ENCODE results near the gene COL4A2.
"Not testable (repeated sequence)": the region's sequence is repeated elsewhere in the genome, so short reads cannot be mapped to it uniquely, and the experiment has no call there.

COL4A2 gene

GRCh38 chr13:110496281-110496680 lies 189.2 kb downstream of the COL4A2 start:
- DNase-seq (ENCODE audit: low spot score): no peak

GRCh38 chr13:110497003-110497402 lies 189.9 kb downstream of the COL4A2 start:
- no peak for DNase-seq (ENCODE audit: low spot score)

DNA sequence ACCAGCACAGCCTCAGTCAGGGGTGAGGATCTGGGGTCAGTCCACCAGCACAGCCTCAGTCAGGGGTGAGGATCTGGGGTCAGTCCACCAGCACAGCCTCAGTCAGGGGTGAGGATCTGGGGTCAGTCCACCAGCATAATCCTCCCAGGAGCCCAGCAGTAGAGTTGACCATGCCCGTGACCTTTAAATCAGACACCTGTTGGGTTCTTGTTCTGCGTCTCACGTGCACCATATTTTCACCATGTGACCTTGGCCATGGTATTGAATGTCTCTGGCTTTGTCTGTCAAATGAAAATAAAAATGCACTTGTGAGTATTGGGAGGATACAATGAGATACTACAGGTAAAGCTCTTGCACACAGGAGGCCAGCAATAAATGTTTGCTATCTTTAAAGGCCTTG lies 190.8 kb downstream of the COL4A2 start:
- DNase-seq (ENCODE audit: low spot score): not testable (repeated sequence)

- no peak for DNase-seq (ENCODE audit: low spot score)
Measured at GRCh38 chr13:110498327-110498726, 191.2 kb downstream of the COL4A2 start.

- DNase-seq (ENCODE audit: low spot score): no peak
Measured at GRCh38 chr13:110498765-110499164, 191.7 kb downstream of the COL4A2 start.

GRCh38 chr13:110499621-110500281 lies 192.7 kb downstream of the COL4A2 start:
- DNase-seq (ENCODE audit: low spot score): no peak

DNA sequence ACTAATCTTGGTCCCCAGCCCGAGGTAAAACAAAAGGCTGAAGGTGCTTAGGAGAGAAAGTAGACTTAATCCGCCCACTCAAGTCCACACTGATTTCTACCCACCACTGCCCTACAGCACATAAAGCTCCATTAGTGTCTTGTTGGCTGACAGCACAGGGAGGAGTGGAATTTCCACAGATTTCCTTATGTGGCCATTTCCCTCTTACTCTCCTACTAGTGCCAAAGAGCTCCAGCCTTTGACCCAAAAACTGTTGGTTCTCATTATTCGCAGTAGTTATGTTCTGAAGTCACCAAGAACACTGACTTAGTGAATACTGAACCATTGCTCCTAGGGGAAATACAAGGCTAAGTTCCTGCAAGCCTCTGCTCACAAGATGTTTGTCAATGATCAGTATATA lies 193.3 kb downstream of the COL4A2 start:
- no peak for DNase-seq (ENCODE audit: low spot score)

- DNase-seq (ENCODE audit: low spot score): no peak
Measured at GRCh38 chr13:110501188-110501587, 194.1 kb downstream of the COL4A2 start.

GRCh38 chr13:110503037-110503901 lies 196.2 kb downstream of the COL4A2 start:
- no peak for DNase-seq (ENCODE audit: low spot score)

DNA sequence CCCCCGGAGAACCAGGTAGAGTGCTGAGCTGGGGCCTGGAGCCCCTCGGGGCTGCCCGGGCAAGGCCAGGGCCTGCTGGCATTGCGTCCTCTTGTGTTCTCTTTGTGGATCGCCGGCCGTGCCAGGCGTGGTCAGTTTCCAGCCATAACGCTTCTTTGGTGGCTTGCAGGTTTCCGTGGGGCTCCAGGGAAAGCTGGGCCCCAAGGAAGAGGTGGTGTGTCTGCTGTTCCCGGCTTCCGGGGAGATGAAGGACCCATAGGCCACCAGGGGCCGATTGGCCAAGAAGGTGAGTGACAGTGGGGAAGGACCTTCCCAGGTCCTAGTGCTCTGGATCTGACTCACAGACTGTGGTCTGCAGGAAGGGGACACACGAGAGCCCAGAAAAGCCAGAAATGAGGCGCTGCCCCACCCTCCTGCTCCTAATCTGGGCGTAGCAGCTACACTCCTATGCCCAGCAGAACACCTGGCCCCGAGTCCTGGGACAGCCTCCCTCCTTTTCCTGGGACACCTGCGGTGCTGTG lies 197.0 kb downstream of the COL4A2 start:
- no peak for DNase-seq (ENCODE audit: low spot score)

DNA sequence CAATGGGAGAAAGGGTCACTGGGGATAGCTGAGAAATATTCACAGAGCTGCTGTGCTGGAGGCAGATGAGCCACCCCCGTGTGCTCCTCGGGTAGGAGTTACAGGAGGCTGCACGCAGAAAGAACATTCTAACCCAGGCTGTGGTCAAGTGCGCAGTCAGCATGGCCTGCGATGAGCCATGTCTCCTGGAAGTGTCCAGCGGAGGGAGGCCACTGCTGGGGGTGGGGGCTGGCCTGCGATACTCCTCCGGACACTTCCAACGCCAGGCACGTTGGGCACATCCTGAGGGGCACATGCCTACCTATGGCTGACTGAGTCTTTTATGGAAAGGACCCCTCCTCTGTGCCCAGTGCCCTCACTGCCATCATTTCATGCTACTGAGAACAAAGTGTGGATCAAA lies 198.5 kb downstream of the COL4A2 start:
- no peak for DNase-seq (ENCODE audit: low spot score)

DNA sequence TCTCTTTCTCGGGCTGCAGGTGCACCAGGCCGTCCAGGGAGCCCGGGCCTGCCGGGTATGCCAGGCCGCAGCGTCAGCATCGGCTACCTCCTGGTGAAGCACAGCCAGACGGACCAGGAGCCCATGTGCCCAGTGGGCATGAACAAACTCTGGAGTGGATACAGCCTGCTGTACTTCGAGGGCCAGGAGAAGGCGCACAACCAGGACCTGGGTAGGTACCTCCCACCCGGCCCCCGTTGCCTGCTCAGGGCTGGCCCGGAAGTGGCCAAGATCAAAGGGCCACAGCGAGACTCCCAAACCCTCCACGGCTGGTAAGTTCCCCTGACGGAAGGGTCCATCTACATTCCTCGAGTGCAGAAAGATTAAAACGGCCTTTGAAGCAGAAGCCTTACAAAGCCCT lies 199.3 kb downstream of the COL4A2 start:
- DNase-seq (ENCODE audit: low spot score): no peak

GRCh38 chr13:110506859-110507566 lies 199.9 kb downstream of the COL4A2 start:
- no peak for DNase-seq (ENCODE audit: low spot score)

DNA sequence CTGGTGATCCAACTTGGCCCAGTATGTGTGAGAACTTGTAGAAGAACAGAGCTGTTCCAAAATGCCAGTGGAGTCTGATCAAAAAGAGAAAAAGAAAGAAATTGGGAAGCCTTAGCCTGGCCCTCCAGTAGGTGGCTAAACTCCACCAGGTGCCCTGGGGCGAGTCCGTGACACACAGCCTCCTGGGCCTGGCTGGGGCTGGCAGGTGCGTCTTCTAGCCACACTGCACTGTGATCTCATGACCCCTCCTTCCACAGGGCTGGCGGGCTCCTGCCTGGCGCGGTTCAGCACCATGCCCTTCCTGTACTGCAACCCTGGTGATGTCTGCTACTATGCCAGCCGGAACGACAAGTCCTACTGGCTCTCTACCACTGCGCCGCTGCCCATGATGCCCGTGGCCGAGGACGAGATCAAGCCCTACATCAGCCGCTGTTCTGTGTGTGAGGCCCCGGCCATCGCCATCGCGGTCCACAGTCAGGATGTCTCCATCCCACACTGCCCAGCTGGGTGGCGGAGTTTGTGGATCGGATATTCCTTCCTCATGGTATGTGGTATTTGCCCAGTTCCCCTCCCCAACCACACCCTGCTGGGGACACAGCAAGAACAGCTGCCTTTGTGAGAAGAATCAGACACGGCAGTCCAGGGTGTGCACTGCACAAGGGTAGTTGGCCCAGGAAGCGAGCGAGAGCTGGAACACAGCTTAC lies 200.7 kb downstream of the COL4A2 start:
- DNase-seq (ENCODE audit: low spot score): peak; percentile 43

GRCh38 chr13:110509478-110509926 lies 202.4 kb downstream of the COL4A2 start:
- DNase-seq (ENCODE audit: low spot score): no peak

DNA sequence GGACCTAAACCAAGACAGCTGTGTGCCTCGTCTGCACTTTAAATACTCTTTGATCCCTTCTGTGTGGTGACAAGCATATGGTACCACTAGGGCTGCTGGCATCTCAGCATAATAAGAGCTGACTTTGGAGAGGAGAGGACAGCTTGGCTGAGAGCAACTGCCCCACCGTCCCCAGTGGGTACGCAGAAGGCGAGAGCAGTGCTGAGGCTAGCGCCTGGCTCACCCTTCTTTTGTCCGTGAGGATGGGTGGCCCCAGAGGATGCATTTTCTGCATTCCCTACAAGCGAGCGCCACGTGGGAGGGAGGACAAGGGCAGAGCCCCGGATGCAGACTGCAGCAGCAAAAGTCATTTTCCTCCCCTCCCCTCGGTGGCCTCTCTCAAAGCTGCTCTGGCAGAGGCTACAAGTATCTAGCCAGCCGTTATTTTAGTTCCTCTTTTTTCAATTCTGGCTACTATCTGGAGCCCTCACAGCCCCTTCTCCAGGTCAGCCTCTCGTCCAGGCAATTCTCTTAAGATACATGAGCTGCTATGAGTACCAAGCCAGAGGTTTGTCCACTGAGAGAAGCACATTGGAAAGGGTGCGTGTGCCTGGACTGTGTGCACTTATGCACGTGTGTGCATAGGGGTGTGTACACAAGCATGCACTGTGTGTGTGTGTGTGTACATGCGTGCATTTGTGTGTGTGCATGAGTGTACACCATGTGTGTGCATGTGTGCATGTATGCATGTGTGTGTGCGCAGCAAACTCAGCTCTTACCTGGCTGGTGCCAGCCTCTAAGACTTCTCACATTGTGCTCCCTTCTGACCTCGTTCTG lies 203.1 kb downstream of the COL4A2 start:
- peak; percentile 75 for DNase-seq (ENCODE audit: low spot score)

DNA sequence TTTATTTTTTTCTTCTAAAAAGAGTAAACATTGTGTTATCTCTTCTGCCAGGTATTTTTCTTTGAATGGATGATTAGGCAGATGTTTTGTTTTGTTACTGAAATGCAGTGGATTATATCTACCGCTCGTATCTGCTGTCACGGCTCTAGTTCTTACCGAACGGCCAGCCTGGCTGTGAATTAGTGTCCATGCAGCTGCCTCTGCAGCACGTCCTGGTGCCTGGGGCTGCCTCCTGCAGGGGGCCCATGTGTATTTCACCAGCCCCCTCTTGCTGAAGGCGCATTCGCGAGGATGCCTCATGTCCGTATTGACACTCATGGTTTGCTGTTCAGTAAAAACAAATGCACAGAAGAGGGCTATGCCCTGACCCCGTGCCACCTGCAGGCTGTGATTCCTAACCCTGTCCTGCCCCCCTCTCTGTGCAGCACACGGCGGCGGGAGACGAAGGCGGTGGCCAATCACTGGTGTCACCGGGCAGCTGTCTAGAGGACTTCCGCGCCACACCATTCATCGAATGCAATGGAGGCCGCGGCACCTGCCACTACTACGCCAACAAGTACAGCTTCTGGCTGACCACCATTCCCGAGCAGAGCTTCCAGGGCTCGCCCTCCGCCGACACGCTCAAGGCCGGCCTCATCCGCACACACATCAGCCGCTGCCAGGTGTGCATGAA lies 204.6 kb downstream of the COL4A2 start:
- DNase-seq (ENCODE audit: low spot score): no peak

DNA sequence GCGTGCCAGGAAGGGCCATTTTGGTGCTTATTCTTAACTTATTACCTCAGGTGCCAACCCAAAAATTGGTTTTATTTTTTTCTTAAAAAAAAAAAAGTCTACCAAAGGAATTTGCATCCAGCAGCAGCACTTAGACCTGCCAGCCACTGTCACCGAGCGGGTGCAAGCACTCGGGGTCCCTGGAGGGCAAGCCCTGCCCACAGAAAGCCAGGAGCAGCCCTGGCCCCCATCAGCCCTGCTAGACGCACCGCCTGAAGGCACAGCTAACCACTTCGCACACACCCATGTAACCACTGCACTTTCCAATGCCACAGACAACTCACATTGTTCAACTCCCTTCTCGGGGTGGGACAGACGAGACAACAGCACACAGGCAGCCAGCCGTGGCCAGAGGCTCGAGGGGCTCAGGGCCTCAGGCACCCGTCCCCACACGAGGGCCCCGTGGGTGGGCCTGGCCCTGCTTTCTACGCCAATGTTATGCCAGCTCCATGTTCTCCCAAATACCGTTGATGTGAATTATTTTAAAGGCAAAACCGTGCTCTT lies 205.2 kb downstream of the COL4A2 start:
- DNase-seq (ENCODE audit: low spot score): no peak

DNA sequence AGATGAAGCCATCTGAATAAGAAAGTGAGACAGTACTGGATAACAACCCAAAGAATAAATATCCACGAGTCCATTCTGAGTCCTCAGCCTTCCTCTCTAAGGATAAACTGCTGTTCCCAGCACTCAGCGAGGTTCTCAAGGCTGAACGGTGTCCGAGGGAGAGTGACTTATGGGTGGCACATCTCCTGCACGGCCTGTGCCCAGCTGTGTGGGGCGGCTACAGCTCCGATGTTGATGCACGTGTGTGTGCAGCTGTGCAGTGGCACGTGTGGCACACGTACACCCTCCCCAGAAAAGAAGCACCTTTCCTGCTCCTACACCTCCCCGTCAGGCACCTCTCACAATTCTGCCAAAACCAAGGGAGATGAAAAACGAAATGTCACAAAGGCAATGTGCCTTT lies 209.4 kb downstream of the COL4A2 start:
- DNase-seq (ENCODE audit: low spot score): no peak

Data from NAMALWA (cell line).